Prostate gland (tissue), 2 donors: ENCODE results near the gene EIF1.

Experiments used
- POLR2AphosphoS5 ChIP-seq: sonication (generic); formaldehyde crosslinking; IDR thresholded peaks from one replicate; pipeline ENCODE4 v1.6.1; 2017; ENCODE audit warnings: antibody characterized with exemption
- TF ChIP-seq, protein P1 (sequence below), 4 experiments: fragments of 200-600 bp in 2 of 4; fragments of 450-650 bp in 2 of 4; sonication (generic) in 2 of 4; IDR thresholded peaks; 1 replicate in 3 of 4; 2 replicates in 1 of 4; pipeline ENCODE4 v1.5.1; 2016 to 2019; ENCODE audit warnings: antibody characterized with exemption in 4 of 4, mild to moderate bottlenecking in 2 of 4, moderate library complexity in 2 of 4

GRCh38 chr17:41676058-41676419, 12.6 kb upstream of the EIF1 start:
- no peak for TF ChIP-seq POLR2AphosphoS5
- TF ChIP-seq, protein P1, sequence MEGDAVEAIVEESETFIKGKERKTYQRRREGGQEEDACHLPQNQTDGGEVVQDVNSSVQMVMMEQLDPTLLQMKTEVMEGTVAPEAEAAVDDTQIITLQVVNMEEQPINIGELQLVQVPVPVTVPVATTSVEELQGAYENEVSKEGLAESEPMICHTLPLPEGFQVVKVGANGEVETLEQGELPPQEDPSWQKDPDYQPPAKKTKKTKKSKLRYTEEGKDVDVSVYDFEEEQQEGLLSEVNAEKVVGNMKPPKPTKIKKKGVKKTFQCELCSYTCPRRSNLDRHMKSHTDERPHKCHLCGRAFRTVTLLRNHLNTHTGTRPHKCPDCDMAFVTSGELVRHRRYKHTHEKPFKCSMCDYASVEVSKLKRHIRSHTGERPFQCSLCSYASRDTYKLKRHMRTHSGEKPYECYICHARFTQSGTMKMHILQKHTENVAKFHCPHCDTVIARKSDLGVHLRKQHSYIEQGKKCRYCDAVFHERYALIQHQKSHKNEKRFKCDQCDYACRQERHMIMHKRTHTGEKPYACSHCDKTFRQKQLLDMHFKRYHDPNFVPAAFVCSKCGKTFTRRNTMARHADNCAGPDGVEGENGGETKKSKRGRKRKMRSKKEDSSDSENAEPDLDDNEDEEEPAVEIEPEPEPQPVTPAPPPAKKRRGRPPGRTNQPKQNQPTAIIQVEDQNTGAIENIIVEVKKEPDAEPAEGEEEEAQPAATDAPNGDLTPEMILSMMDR (IDR thresholded peaks at IDR 0.05) = no peak
